HL-60 (cell line): ENCODE results near the gene BMP7.

Experiments
- TF ChIP-seq, protein P1 (sequence below): IDR thresholded peaks from one replicate; pipeline ENCODE4 v1.5.1; 2011; ENCODE audit warnings: low read length, control low read depth, inconsistent platforms; ENCODE audit not compliant: insufficient read depth
- TF ChIP-seq, protein P2 (sequence below): IDR thresholded peaks from 2 replicates; pipeline ENCODE4 v1.6.1; 2012; ENCODE audit warnings: low read depth; ENCODE audit not compliant: insufficient replicate concordance

DNA sequence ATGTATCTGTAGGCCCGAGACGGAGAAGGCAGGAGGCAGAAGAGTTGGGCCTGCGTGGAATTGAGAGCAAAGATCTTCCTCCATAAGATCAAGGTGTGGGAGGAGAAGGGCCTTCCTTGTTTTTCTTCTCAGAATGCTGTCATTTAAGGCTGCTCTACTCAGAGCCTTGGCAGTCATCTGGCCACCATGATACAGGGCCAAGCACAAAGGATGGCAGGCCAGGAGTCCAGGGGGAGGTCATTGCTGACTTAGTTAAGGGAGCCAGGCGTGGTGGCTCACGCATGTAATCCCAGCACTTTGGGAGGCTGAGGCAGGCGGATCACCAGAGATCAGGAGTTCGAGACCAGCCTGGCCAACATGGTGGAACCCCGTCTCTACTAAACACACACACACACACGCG is 137.1 kb downstream of the BMP7 start:
- TF ChIP-seq, protein P1, sequence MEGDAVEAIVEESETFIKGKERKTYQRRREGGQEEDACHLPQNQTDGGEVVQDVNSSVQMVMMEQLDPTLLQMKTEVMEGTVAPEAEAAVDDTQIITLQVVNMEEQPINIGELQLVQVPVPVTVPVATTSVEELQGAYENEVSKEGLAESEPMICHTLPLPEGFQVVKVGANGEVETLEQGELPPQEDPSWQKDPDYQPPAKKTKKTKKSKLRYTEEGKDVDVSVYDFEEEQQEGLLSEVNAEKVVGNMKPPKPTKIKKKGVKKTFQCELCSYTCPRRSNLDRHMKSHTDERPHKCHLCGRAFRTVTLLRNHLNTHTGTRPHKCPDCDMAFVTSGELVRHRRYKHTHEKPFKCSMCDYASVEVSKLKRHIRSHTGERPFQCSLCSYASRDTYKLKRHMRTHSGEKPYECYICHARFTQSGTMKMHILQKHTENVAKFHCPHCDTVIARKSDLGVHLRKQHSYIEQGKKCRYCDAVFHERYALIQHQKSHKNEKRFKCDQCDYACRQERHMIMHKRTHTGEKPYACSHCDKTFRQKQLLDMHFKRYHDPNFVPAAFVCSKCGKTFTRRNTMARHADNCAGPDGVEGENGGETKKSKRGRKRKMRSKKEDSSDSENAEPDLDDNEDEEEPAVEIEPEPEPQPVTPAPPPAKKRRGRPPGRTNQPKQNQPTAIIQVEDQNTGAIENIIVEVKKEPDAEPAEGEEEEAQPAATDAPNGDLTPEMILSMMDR = no peak
- TF ChIP-seq, protein P2, sequence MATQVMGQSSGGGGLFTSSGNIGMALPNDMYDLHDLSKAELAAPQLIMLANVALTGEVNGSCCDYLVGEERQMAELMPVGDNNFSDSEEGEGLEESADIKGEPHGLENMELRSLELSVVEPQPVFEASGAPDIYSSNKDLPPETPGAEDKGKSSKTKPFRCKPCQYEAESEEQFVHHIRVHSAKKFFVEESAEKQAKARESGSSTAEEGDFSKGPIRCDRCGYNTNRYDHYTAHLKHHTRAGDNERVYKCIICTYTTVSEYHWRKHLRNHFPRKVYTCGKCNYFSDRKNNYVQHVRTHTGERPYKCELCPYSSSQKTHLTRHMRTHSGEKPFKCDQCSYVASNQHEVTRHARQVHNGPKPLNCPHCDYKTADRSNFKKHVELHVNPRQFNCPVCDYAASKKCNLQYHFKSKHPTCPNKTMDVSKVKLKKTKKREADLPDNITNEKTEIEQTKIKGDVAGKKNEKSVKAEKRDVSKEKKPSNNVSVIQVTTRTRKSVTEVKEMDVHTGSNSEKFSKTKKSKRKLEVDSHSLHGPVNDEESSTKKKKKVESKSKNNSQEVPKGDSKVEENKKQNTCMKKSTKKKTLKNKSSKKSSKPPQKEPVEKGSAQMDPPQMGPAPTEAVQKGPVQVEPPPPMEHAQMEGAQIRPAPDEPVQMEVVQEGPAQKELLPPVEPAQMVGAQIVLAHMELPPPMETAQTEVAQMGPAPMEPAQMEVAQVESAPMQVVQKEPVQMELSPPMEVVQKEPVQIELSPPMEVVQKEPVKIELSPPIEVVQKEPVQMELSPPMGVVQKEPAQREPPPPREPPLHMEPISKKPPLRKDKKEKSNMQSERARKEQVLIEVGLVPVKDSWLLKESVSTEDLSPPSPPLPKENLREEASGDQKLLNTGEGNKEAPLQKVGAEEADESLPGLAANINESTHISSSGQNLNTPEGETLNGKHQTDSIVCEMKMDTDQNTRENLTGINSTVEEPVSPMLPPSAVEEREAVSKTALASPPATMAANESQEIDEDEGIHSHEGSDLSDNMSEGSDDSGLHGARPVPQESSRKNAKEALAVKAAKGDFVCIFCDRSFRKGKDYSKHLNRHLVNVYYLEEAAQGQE = no peak
